Measurements from ENCODE around the gene ZNF169. TPM values are rescaled to one million over a fixed set of nuclear protein-coding genes. Genes with fewer than 3 reads are reported as not detected.

ZNF169 gene
- total RNA-seq, 3 donors from 2014 or later (not counting 1 experiment from before 2014, with no cell fraction given): 4.6 to 11.3 (median 8.9) TPM

- Mint-ChIP-seq H3K36me3 (no peaks in the 10 kb centered on the region), H3K27ac (no peak overlapping the region)
Observed at GRCh38 chr9:94298949-94299599, 40.0 kb downstream of the ZNF169 start.

GRCh38 chr9:94300470-94301301, 41.6 kb downstream of the ZNF169 start:
- Mint-ChIP-seq H3K27me3 (ENCODE audit: low read depth in 2 of 2) (no peaks in the 10 kb centered on the region), H3K27ac (no peak overlapping the region), H3K9me3 (no peaks in the 10 kb centered on the region), H3K4me1 (no peaks in the 10 kb centered on the region), H3K4me3 (no peak overlapping the region), H3K36me3 (no peaks in the 10 kb centered on the region)
- ATAC-seq (no peak), DNase-seq (no peak)
- Histone ChIP-seq H3K9me3 (ENCODE audit: control insufficient read depth, insufficient read depth, low read length) (no peaks in the 10 kb centered on the region), H3K36me3 (ENCODE audit: control insufficient read depth, insufficient read depth, low read length) (peaks cover 8% of the 10 kb centered on the region), H3K27me3 (ENCODE audit: control insufficient read depth, insufficient read depth, low read length) (no peaks in the 10 kb centered on the region), H3K27ac (ENCODE audit: low read length) (no peak overlapping the region), H3K4me3 (ENCODE audit: low read length) (no peak overlapping the region), H3K4me1 (ENCODE audit: control insufficient read depth, insufficient read depth, low read length) (no peaks in the 10 kb centered on the region)
- no peak for TF ChIP-seq CTCF (IDR thresholded peaks at IDR 0.05)
- intact Hi-C loops (cut with micrococcal nuclease): no loop called here
- WGBS (ENCODE audit: insufficient coverage): 97% methylated on average over 15 of the region's 20 CpGs

More at GRCh38 chr9:94298949-94299599, 40.0 kb downstream of the ZNF169 start:
- Mint-ChIP-seq H3K4me1 (no peaks in the 10 kb centered on the region), H3K4me3 (no peak overlapping the region), H3K9me3 (no peaks in the 10 kb centered on the region), H3K27me3 (ENCODE audit: low read depth in 2 of 2) (no peaks in the 10 kb centered on the region)
- ATAC-seq (no peak), DNase-seq (no peak)
- H3K27ac ChIP-seq (ENCODE audit: low read length): no peak overlapping the region
- TF ChIP-seq CTCF (IDR thresholded peaks at IDR 0.05): no peak
- WGBS (ENCODE audit: insufficient coverage): 82% methylated on average over 8 of the region's 9 CpGs
- no peaks in the 10 kb centered on the region for H3K27me3 ChIP-seq (ENCODE audit: control insufficient read depth, insufficient read depth, low read length)
- no peaks in the 10 kb centered on the region for H3K4me1 ChIP-seq (ENCODE audit: control insufficient read depth, insufficient read depth, low read length)
- peaks cover 16% of the 10 kb centered on the region for H3K36me3 ChIP-seq (ENCODE audit: control insufficient read depth, insufficient read depth, low read length)
- H3K9me3 ChIP-seq (ENCODE audit: control insufficient read depth, insufficient read depth, low read length): no peaks in the 10 kb centered on the region
- intact Hi-C loops (cut with micrococcal nuclease): no loop called here
- H3K4me3 ChIP-seq (ENCODE audit: low read length): no peak overlapping the region

- H3K27ac ChIP-seq (ENCODE audit: low read length): no peak overlapping the region
- no peaks in the 10 kb centered on the region for H3K9me3 ChIP-seq (ENCODE audit: control insufficient read depth, insufficient read depth, low read length)
- Mint-ChIP-seq H3K4me3 (no peak overlapping the region), H3K27me3 (ENCODE audit: low read depth in 2 of 2) (no peaks in the 10 kb centered on the region), H3K36me3 (no peaks in the 10 kb centered on the region), H3K9me3 (no peaks in the 10 kb centered on the region), H3K27ac (no peak overlapping the region), H3K4me1 (no peaks in the 10 kb centered on the region)
- no peaks in the 10 kb centered on the region for H3K4me1 ChIP-seq (ENCODE audit: control insufficient read depth, insufficient read depth, low read length)
- H3K36me3 ChIP-seq (ENCODE audit: control insufficient read depth, insufficient read depth, low read length): peaks cover 3% of the 10 kb centered on the region
- no peak for DNase-seq
- WGBS (ENCODE audit: insufficient coverage): 90% methylated on average over 5 of the region's 5 CpGs
- no peaks in the 10 kb centered on the region for H3K27me3 ChIP-seq (ENCODE audit: control insufficient read depth, insufficient read depth, low read length)
- intact Hi-C loops (cut with micrococcal nuclease): no loop called here
- H3K4me3 ChIP-seq (ENCODE audit: low read length): no peak overlapping the region
- no peak for ATAC-seq
- TF ChIP-seq CTCF (IDR thresholded peaks at IDR 0.05): no peak
Observed at GRCh38 chr9:94301583-94301982, 42.5 kb downstream of the ZNF169 start.
